GM21528 (cell line): ENCODE measurements around the gene ZNF468.
"Not testable (repeated sequence)": the region's sequence is repeated elsewhere in the genome, so short reads cannot be mapped to it uniquely, and the experiment has no call there.

Experiments
- ATAC-seq: cut with Tn5 transposase; IDR thresholded peaks from one replicate; pipeline ENCODE4 v1.9.1; 2021; ENCODE audit warnings: mild to moderate bottlenecking, moderate library complexity; ENCODE audit not compliant: unreplicated experiment, low FRiP score

Gene ZNF468

DNA sequence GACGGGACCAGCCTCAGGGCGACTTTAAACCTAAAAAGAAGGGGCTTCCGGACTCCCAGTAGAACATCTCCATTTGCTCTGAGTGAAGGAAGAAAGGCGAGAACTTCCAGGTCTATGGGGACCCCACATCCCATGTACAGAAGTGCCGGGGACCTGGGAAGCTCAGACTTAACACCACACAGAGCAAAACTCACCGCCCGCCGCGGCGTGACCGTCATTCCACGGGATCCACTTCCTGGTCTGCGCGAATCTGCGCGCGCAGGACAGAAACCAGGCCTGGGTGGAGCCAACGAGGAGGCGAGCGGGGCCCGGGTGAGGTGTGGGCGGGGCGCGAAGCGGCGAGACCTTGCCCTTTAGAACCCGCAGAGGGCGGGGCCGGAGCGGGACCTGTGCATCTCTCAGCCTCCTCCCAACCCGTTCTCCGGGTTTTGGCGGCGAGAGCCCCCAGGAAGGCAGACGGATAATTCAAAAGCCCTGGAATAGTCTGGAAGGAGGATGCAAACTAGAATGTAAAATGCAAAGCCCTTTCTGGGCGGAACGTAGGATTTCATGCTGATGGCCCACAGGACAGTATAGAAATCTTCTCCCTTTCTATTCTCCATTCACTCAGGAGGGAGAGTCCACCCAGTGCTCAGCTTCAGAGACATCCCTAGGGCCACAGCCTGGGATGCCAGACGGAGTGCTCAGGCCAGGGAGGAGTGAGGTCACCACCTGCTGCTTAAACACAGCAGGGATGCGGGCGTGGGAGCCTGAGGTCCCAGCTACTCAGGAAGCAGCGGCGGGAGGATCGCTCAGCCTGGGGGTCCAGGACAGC lies at the start of gene ZNF468:
TSS of gene ZNF468 (minus strand) at position 242 of the 814 bp plus-strand sequence. CDS start 3,347 bp downstream, outside the sequence.
- ATAC-seq: peak; percentile 93

GRCh38 chr19:52904052-52904780 lies 46.8 kb upstream of the ZNF468 start:
- ATAC-seq: not testable (repeated sequence)

- no peak for ATAC-seq
These were observed 44.4 kb upstream of the ZNF468 start for GRCh38 chr19:52901842-52902241.

- ATAC-seq: not testable (repeated sequence)
These were observed 41.2 kb upstream of the ZNF468 start for GRCh38 chr19:52898596-52898995.

DNA sequence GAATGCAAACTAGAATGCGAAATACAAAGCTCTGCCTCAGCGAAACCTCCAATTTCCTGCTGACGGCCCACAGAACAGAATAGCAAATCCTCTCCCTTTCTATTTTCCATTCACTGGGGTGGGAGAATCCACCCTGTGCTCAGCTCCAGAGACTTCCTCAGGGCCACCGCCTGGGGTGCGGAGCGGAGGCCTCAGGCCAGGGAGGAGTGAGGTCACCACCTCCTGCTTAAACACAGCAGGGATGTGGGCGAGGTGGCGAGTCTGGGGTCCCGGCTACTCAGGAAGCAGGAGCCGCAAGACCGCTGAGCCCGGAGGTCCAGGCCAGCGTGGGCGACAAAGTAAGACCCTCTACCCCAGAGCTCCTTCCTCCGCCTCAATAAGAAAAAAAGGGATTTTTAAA lies 40.7 kb upstream of the ZNF468 start:
- ATAC-seq: no peak

GRCh38 chr19:52897138-52897935 lies 39.9 kb upstream of the ZNF468 start, which contains the start of gene ZNF320:
TSS of gene ZNF320 (minus strand) at chr19:52897635. CDS start at chr19:52890255, 7,380 bp downstream.
- peak; percentile 97 for ATAC-seq

DNA sequence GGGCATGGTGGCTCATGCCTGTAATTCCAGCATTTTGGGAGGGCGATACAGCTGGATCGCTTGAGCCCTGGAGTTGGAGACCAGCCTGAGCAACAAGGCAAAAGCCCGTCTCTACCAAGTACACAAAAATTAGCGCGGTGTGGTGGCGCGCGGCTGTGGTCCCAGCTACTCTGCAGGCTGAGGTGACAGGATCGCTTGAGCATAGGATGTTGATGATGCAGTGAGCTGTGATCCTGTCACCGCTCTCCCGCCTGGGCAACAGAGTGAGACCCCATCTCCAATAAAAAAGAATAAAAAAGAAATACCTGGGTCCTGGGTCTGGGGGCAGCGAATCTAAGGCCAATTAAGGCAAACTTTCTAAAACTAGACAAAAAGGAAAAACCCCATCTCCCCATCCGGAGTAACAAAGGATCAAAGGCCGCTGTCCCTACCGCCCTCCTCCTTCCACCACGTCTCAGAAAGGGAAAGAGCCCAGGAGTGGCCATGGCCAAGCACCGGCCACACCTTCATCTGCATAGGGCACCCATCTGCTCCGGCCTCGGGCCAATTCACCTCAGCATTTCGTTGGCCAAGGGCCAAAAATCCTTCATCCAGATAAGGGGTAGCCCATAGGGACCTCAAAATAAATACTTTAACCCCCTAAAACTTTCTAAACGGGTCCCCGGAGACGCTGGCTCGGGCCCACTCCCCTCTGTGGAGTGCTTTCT lies 39.2 kb upstream of the ZNF468 start:
- ATAC-seq: no peak

DNA sequence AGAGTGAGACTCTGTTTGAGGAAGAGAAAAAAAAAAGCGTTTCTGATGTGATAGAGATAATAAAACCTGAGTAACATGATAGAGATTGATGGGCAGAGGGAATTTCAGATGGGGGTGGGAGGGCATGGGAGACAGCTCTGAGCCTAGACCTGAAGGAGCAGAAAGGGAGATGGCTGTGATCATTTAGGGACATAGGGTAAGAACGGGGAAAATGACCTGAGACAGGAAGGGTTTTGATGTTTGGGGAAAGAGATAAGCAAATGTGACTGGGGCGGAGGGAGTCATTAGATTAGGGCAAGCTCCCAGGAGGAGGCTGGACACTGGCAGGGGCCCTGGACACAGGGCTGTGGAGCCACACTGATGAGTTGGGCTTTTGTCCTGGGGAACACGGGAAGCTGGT lies 33.9 kb upstream of the ZNF468 start:
- ATAC-seq: no peak

DNA sequence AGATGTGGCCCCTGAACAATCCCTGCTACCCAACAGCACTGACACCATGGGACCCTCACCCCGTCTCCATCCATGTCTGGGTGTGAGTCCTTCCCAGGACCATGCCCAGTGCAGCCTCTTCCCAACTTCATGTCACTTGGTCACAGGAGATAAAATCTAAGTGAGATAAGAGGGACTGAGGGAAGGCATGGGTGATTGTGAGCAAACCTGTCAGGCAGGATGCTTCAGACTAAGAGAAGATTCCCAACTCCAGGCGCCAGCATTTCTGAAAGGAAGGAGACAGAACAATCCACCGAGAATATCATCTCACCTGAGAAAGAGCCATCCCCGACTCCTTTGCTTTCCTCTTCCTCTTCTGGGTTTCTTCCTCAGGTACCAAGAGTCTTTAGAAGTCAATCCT lies 32.5 kb upstream of the ZNF468 start:
- no peak for ATAC-seq

DNA sequence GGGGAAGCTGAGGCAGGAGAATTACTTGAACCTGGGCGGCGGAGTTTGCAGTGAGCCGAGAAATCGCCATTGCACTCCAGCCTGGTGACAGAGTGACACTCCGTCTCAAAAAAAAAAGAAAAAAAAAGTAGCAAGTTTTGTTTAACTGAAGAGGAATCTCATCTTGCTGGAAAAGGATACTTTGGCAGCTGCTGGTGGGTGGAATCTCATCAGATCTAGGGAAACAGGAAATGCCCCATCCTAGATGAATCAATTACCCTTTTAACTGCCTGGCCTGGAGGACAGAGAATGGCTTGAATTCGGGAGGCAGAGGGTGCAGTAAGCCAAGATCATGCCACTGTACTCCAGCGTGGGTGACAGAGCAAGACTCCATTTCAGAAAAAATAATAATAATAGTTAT lies 31.7 kb upstream of the ZNF468 start:
- no peak for ATAC-seq

DNA sequence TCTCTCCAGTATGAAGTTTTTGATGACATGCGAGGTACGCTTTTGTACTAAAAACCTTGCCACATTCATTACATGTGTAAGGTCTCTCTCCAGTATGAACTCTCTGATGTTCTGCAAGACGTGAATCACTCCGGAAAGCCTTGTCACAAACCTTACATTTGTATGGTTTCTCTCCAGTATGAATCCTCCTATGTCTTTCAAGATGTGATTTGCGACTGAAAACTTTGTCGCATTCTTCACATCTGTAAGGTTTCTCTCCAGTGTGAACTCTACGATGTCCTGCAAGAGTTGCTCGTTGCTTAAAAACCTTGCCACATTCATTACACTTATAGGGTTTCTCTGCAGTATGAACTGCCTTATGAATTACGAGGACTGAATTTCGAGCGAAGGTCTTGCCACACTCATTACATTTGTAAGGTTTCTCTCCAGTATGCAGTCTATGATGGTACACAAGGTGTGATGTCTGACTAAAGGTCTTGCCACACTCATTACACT lies 23.5 kb upstream of the ZNF468 start:
- ATAC-seq: no peak

DNA sequence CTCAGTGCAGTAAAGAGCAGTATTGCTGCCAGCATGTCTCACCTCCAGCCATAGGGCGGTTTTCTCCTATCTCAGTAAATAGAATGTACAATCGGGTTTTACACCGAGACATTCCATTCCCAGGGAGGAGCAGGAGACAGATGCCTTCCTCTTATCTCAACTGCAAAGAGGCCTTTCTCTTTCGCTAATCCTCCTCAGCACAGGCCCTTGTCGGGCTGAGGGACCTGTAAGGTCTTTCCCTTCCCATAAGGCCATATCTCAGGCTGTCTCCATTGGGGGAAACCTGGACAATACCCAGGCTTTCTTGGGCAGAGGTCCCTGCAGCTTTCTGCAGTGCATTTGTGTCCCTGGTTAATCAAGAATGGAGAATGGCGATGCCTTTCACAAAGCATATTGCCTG lies 15.6 kb upstream of the ZNF468 start:
- not testable (repeated sequence) for ATAC-seq

DNA sequence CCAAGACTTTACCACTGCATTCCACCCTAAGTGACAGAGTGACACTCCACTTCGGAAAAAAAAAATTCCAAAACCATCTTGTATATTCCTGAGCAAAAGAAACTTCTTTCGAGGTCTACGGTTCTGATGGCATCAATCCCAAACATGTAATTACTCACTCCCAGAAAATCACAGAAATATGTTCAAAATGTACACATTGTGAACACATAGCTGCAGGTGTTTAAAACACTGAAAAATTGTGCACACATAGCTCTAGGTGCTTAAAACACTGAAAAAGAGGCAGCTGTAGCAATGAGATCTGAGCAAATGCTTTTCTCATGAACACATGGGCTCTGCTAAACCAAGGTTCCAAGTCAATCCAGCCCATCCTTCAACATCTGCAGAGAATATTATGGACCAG lies 14.0 kb upstream of the ZNF468 start:
- ATAC-seq: no peak

GRCh38 chr19:52868031-52868430 lies 10.6 kb upstream of the ZNF468 start:
- ATAC-seq: not testable (repeated sequence)

DNA sequence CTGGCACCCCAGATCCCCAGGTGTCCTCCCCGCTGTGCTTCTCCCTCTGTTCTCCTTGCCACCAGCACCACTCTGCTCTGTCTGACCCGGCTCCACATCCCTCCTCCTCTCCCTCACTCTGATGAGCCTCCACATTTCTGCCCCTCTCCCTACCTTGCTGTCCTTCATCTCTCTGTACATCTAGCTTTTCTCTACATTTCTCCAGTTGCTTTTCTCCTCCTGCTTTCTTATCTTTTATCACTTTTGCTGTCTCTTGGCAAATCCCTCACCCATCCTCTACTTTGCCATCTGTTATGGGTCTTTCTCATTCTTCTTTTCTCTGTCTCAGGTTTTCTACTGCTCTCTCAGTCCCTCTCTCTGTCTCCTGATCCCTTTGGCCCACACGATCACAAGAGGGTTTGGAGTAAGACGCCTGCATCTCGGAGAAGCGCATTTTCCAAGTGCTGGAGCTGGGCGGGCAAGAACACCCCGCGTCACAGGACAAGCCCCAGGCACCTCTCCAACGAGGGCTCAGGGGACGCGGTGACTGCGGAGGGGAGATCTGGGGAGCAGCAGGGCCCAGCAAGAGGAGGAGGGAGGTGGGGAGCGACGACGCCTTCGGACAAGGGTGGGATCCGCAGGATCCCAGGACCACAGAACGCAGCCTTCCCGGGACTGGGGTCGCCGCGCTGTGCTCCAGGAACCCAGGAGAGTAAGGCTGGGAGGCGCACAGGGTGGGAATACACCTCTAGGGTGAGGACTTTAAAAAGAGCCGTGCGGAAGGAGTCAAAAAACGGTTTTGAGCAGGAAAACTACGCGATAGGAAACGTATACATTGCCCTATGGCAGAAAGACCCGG lies 660 bp downstream of the ZNF468 start:
- peak; percentile 25 for ATAC-seq

- not testable (repeated sequence) for ATAC-seq
These were observed 10.1 kb downstream of the ZNF468 start for GRCh38 chr19:52847352-52847751.

DNA sequence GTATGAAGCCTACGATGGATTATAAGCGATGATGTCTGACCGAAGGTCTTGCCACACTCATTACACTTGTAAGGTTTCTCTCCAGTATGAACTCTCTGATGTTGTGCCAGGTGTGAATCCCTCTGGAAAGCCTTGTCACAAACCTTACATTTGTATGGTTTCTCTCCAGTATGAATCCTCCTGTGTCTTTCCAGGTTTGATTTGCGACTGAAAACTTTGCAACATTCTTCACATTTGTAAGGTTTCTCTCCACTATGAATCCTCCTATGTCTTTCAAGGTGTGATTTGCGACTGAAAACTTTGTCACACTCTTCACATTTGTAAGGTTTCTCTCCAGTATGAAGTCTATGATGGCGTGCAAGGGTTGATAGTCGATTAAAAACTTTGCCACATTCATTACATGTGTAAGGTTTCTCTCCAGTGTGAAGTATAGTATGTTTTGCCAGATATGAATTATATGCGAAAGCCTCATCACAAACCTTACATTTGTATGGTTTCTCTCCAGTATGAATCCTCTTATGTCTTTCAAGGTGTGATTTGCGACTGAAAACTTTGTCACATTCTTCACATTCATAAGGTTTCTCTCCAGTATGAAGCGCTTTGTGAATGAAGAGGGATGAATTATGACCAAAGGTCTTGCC lies 16.5 kb downstream of the ZNF468 start:
- ATAC-seq: not testable (repeated sequence)

DNA sequence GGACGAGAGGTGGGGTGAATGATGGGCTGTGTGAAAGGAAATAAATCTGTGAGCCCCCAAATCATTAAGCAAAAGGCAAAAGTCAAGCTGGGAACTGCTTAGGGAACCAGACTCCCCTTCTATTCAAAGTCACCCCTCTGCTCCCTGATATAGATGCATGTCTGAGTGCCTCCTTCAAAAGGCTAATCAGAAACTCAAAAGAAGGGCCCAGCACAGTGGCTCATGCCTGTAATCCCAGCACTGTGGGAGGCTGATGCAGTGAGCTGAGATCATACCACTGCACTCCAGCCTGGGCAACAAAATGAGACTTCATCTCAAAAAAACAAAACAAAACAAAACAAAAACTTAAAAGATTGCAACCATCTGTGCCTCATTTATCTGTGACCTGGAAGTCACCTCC lies 23.1 kb downstream of the ZNF468 start:
- ATAC-seq: not testable (repeated sequence)

- ATAC-seq: not testable (repeated sequence)
These were observed 23.9 kb downstream of the ZNF468 start for GRCh38 chr19:52833541-52833940.
